IPS-18c (cell line): Measurements from ENCODE around the gene ELOVL7.

Source experiments
- H3K4me3 ChIP-seq: 2 replicates; pipeline ENCODE4 v1.7.0; 2013; ENCODE audit warnings: low read depth, mild to moderate bottlenecking, low read length, moderate library complexity; ENCODE audit not compliant: insufficient read depth
- H3K9me3 ChIP-seq: one replicate; pipeline ENCODE4 v1.6.1; 2013; ENCODE audit warnings: mild to moderate bottlenecking, low read length, moderate library complexity; ENCODE audit not compliant: control insufficient read depth, insufficient read depth

The ELOVL7 gene

DNA sequence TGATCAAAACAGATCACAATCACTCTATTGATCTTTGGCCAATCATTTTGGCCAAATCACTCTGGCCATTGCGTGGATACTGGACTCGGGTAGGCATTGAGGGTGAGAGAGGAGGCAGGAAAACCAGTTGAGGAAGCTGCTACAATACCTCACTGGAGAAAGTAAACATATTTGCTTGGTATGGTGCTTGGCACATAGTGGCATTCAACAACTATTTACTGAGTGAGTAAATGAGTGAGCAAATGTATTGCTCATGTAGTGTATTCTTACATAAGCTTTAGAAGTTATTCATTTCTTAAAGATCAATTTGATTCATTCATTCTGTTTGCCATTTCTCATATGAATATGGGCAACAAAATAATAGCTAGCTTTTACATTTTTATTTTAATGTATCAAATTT is 140.1 kb downstream of the ELOVL7 start:
- H3K4me3 ChIP-seq: no peak overlapping the region

More for the DNA sequence above, 140.1 kb downstream of the ELOVL7 start:
- H3K9me3 ChIP-seq: no peaks in the 10 kb centered on the region
